HG03565 (cell line): ENCODE results near the gene SMIM41.

ENCODE experiments used
- ATAC-seq: cut with Tn5 transposase; IDR thresholded peaks from one replicate; pipeline ENCODE4 v1.9.1; 2021; ENCODE audit warnings: mild to moderate bottlenecking, moderate library complexity; ENCODE audit not compliant: unreplicated experiment

Gene SMIM41

DNA sequence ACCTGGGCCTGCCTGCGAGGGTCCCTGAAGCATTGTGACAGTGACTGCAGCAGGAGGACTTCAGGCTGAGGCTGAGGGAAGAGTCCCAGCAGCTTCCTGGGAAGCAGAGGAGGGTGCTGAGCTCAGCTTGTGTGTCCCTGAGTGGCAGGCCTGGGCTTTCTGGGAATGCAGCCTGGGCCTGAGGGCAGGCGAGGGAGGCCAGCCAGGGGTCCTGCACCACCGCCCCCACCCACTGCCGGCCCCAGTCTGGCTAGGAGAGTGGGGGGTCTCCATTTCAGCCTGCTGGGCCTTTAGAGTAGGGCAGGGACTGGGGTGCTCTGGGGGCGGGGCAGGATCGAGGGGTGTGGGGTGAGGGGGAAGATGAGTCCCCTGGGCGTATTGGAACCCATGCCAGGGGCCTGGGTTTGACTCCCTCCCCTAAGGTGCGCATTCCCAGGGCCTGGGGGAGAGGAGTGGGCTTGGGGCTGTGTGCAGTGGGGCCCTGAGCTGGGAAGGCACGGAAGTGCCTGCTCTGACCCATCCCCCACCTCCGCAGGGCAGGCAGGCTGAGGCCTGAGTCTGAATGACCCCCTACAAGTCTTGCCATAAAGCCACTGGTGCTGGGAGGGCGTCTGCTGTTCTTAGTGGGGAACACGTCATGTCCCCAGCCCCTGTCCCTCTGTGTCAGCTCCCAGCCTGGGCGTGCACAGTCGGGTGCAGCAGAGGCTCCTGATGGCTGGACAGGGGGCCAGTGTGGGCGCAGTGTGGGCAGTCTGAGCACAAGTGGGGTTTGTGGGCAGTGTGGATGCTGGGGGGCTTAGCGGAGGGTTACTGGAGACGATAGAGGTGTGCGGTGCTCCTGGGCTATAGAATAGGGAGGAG, 66.0 kb downstream of the SMIM41 start:
- no peak for ATAC-seq

DNA sequence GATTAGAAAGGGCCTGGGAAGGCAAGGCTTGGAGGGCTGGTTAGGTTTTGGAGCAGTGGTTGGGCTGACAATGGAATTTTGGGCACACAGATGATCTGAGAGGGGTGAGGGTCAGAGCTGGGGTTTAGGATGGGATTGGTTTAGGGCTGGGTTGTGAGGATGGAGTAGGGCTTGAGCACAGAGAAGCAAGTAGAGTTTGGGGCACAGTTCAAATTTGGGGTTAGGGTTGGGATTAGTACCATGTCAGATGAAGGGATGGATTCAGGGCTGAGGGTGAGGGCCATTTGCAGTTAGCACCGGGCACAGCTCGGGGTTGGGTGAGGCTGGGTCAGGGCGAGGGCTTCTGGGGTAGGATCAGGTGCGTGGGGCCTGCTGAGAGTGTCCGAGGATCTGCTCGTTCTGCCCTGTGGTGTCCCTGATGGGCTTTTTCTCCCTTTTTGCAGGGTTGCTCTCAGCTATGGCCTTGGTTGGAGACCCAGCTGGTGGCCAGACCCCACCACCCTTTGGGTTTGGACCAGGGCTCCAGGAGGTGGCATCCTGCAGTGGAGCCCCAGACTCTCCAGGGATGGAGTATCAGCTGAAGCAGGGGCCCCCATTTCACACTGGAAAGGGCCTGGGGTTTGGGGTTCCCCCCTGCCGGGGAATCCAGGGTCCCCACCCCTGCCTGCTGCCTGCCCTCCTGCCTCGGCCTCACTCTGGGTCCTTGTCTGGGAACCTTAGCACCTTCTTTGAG, 66.8 kb downstream of the SMIM41 start:
- no peak for ATAC-seq

DNA sequence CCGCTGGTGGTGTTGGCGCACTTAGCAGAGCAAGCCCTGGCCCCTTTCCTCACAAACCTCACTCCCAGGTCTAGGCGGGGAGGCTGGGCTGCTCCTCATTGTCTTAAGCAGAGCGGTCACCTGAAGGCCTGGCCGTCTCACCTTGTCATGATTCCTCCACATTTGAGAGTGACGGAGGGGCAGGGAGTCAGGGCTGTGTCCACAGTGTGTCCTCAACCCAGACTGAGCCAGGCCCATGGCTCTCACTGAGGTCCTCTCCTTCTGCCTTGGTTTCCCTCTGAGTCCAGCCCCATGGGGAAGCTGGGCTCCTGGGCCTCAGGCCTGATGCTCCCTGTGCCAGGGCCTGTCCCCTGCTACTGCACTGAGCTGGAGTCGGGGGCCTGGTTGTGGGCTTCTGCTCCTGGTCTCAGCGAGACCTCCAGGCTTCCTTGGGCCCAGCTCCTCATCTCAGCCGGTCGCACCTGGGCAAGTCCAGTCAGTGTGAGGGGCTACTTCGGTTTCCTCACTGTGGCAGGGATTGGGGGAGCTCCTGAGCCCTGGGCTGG, 67.4 kb downstream of the SMIM41 start:
- no peak for ATAC-seq

DNA sequence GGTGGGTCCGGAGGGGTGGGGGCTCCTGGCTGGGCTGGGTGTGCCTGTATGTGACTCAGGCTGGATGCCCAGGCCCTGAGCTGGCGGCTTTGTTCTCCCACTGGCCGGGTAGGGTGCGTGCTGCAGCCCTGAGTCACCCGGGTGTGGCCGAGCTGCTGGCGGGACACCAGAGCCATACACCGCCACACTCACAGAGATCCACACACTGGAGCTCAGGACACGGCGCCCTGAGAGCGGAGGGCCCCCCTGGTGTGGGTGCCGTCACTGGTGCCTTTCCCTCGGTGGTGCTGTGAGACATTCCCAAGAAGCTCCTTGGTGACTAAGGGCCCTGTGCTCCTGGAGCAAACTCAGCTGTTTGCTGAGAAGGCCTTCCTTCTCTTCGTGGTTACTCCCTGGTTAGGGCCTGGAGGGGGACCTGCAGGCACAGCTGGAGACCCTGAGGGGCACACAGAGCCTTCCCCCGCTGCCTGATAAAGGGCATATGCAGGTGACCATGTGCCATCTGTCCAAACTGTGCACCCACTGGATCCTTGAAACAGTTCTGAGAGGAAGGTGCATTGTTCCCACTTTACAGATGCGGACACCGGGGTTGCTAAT, 68.0 kb downstream of the SMIM41 start:
- ATAC-seq = no peak

DNA sequence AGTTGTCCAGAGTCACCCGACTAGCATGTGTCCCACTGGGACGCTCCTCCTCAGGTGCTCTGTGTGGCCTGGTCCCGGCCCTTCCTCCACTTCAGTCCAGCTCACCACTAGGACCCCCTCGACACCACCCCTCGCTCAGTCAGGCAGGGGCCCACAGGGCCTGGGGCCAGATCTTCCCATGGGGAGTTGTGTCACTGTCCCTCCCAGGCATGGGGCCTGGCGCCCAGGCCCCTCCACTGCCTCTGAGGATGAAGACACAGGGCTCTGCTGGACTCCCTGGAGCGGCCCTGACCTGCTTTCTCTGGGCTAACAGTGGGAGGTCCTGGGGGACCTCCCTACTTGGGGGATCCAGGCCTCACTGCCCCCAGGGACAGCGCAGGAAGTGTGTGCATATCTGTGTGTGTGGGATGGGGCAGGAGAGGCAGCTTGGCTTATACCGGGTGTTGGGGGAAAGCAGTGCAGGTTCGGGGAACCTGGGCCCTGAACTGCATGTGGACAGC, 68.5 kb downstream of the SMIM41 start:
- no peak for ATAC-seq

DNA sequence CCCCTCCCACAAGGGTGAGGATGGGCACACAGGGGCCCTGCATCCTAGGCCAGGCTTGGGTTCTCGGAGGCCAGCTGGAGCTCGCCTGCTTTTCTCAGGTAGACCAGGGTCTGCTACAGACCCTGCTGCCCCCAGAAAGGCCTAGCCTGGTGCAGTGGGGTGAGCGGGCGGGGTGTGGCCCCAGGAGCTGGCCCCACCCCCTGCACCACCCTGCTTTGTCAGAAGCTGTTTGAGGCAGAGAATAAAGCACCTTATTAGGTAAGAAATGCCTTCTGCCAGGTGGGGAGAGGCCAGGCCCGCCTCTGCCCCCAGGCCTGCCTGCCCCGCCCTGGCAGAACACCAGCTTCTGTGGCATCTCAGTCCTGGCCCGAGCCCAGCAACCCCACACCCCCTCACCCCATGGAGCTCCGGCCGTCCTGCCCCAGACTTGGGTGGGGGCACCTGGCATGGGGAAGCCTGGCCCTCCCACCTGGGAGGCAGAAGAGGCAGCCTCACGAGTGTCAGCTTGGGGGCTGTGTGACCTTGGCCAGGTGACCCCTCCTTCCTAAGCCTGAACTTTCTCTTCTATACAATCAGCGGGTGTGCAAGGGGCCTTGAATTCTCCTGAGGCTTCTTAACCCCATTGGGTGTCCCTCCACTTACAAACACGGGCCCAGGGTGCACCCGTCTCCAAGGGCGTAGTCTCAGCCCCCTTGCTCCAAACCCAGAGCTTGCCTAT, 69.1 kb downstream of the SMIM41 start:
- no peak for ATAC-seq

DNA sequence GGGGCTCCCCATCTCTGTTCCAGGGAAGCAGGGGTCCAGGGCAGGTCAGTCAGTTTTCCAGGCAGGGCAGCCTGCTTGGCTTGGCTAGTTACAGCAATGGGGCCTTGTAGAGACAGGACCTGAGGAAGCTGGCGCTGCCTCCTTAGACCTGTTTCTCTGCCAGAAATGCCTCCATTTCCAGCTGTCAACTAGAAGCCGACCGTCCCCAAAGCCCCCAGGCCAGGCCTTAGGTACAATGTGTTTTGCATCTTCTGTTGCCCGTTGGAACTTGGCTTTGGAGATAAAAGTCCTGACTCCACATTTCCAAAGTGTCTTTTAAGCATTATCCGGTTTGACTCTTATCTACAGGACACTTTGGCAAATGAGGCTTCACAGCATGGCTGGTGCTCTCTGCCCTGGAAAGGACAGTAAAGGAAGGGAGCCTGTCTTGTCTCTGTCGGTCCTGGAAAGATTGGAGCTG, 69.7 kb downstream of the SMIM41 start:
- no peak for ATAC-seq

DNA sequence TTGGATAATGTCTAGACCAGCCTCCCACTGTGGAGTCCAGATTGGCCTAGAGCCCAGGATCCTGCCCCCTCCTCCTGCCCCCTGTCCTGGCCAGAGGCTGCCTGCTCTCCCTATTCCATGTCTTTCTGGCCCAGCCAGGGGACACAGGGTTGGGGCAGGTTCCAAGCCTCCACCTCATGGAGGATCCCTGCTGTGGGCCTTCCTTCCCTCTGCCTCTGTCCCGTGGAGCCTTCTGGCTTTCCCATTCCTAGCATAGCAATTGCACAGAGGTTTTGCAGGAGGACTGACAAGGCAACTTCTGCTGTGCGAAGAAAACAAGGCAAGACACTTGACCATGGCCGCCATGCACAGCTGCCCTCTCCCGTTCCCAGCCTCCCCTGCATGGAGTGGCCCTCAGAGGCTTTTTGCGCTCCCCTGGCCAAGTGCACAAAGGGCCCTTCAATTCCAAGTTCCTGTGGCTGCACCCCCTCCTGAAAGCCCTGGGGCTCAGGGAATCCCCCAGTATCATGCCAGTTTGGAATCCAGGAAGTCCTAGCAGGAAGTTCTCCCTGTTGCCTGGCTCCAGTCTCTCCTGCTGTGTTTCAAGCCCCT, 70.2 kb downstream of the SMIM41 start:
- no peak for ATAC-seq

DNA sequence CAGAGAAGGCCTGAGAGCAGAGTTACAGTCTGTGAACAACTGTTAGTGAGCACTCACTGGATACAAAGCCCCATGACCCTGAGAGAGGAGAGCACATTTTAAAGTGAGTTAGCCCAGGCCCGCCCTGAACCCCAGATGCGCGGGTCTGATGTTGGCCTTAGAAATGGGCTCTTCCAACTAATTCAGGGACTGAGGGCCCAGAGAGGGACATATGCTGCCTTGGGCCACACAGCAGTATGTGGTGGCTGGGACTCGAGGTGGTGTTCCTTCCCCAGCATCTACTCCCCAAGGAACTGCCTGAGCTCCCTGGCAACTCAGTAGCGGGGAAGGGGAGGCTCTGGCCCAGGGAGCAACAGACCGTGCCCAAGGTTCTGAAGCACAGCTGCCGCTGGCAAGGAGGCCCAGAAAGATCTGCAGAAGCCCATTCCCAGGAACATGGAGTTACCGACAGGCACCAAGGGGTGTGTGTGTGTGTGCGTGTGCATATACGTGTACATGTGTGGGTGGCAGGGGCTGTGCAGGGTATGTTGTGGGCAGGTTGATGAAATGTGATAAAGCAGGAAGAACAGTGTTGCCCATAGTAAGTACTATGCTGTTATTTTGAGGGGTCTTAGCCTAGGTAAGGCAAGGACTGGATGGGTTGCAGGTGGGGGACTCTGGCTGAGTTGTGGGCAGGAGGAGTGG, 71.8 kb downstream of the SMIM41 start:
- no peak for ATAC-seq

DNA sequence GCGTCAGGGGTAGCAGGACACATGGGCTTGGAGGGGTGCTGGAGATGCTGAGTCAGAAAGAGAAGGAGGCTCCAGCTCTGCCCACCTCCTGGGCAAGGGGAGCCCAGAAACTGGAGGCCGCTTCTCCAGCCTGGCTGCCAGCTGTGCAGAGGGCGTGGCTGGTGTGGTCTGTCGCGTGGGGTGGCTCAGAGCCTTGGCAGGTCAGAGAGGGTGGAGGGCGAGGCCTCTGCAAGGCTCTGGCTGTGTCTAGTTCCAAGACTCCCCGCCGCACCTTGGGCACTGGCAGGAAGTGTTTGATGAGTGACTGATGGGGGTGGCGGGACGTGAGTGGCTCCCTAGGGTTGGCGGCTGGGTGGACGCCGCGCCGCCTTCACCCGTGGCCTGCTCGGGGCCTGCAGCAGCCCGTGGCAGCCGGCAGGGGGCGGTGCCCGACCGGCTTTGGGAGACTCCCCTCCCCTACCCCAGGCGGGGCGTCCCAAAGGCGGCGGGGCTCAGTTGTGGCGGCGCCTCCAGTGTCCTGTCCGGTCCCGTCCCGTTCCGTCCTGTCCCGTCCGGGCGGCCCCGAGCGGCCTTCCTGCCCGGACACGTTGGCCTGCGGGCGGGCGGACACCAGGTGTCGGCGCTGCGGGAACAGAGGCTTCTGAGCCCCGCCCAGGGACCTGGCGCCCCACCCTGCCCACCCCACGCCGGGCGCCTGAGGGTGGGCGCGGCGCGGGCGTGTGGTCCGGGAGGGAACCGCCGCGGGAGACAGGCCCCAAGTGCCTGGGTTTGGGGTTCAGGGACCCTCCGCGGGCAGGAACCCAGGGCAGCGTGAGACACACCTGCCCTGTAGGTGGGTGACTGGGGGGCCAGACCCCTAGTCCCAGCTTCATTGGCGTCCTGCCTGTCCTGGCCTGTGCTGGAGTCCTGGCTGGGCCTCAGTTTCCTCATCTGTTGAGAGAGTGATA, 72.6 kb downstream of the SMIM41 start:
- ATAC-seq = no peak

DNA sequence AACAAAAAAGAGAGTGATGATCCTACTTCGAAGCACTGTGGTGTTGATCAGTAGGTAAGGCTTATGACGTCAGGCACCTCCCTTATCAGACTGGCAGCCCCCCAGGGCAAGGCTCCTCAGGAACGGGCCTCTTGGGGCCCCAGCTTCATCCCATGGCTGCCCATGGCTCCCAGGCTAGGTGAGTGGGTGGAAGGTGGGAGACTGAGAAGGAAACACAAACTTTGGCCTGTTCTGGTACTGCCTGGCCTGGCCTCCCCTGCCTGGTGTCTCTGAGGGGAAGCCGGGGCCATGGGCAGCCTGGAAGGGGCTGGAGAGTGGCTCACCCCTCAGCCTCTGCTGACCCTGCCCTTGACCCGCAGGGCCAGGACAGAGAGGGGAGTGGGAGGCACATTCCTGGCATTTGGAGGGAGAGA, 73.4 kb downstream of the SMIM41 start:
- no peak for ATAC-seq

DNA sequence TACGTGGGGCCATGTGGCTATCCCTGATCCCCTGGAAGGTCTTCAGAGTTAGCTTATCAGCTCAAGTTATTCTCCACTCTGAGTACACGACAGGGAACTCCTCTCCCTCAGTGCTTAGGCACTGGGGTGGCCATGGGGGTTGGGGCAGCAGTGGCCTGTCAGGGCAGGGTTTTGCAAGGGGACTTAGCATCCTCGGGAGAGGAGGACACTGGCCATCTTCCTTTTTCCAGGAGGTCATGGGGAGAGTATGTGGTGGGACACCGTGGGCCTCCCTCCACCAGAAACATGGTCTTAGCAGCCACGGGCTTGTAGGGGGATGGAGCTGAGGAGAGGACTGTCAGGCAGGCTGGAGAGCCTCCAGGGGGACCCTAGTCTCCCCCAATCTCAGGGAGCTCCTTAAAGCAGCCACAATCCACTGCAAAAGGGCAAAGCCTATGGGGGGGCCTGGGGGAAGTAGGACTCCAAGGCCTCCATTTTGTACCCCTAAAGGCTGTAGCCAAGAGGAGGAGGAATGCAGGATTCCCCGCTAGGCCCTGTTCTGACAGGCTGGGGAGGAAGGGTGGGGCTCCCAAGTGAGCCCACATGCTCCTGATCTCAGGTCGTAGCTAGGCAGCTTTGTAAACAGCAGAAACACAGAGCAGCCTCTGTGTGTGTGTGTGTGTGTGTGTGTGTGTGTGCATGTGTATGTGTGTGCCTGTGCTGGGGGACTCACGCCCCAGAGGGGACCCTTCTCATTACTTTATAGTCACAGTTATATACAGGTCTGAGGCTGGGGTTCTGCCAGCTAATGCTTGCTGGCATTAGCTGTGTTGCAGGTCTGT, 75.8 kb downstream of the SMIM41 start:
- no peak for ATAC-seq

DNA sequence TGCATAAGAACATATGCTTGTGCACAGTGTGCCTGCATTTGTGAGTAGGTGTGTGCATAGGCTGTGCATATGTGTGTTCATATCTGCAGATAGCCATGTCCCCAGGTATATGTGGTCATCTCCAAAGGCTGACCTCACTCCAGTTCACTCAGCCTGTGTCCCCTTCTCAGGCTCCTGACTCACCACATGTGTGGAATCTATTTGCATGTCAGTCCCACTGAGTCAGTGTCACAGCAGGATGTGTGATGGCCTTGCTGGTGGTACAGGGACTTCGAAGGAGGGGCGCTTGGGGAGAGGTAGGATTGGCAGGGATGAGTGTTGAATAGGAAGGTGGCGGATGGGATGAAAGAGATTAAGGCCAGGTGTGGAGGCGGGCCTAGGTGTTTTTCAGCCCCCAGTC, 76.8 kb downstream of the SMIM41 start:
- ATAC-seq = no peak

DNA sequence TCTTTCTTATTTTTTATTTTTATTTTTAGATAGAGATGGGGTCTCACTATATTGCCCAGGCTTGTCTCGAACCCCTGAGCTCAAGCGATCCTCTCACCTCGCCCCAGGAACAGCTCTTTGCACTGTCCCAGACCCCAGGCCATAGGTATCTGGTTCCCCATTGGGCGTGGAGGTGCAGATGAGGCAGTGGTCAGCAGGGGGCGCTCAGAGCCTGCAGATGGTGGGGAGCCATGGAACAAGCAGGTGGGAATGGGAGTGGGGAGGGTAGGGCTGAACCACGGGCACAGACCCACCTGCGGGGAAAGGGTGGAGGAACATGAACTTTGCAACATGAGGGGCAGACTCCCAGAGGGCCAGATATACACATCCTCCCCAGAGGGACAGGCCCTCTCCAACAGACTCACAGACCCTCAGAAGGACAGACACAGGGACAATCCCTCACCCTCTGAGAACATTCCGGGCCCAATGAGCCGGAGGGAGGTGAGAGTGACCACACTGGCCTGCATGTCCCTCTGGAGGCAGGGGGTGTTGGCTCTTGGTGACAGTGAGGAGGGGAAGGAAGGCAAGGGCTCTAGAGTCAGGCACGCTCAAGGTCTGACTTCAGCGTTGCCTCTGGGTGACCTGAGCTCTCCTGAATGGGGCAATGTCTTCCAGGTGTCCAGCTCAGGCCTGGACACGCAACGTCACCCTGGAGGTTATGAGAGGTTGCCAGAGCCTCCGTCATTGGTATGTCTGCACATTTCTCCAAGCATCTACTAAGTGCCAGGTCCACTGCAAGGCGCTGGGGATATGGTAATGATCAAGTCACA, 77.5 kb downstream of the SMIM41 start:
- ATAC-seq = no peak

DNA sequence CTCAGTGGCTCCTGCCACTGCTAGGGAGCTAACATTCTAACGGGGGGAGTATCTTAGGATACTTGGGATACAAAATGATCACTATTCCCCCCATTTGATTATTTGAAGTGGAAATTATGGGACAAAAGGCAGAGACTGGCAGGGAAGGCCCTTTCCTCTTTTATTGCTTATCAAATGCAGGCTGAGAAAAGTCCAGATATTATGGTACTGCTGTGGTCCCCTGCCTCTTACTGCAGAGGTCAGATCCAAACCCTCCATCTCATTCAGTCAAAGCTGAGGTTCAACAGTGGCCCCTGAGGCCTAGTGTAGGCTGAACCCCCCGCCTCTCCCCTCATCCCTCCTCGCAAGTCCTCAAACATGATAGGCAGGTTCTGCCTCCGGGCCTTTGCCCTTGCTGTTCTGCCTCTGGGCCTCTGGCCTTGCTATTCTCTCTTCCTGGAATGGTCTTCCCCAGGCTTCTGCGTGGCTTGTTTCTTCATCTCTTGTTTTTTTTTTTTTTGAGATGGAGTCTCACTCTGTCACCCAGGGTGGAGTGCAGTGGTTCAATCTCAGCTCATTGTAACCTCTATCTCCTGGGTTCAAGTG, 78.2 kb downstream of the SMIM41 start:
- no peak for ATAC-seq
